HepG2 (cell line): ENCODE data around the gene SPOP. TPM values are rescaled to one million over a fixed set of nuclear protein-coding genes. Genes with fewer than 3 reads are reported as not detected.

Experiments
- ARNTL ChIP-seq: sonication (generic); formaldehyde crosslinking; IDR thresholded peaks from 2 replicates; pipeline ENCODE4 v1.4.0; 2020; ENCODE audit warnings: mild to moderate bottlenecking, missing genetic modification reagents
- BHLHE40 ChIP-seq: IDR thresholded peaks from 2 replicates; pipeline ENCODE4 v1.6.1; 2011; ENCODE audit warnings: low read length, improper control_type of control experiment
- GZF1 ChIP-seq: sonication (generic); formaldehyde crosslinking; IDR thresholded peaks from 2 replicates; pipeline ENCODE4 v1.5.1; 2020; ENCODE audit warnings: mild to moderate bottlenecking, missing genetic modification reagents
- HNF4A ChIP-seq: sonication (generic); formaldehyde crosslinking; IDR thresholded peaks from 2 replicates; pipeline ENCODE4 v1.4.0; 2020; ENCODE audit warnings: missing genetic modification reagents
- HOXA9 ChIP-seq: sonication (generic); formaldehyde crosslinking; IDR thresholded peaks from 2 replicates; pipeline ENCODE4 v1.8.1; 2022; ENCODE audit warnings: missing genetic modification reagents, mild to moderate bottlenecking, moderate library complexity, borderline replicate concordance
- NAIF1 ChIP-seq: sonication (generic); formaldehyde crosslinking; IDR thresholded peaks from 2 replicates; pipeline ENCODE4 v1.5.0; 2020; ENCODE audit warnings: mild to moderate bottlenecking, missing genetic modification reagents, borderline replicate concordance
- NPAS2 ChIP-seq: sonication (generic); formaldehyde crosslinking; IDR thresholded peaks from 2 replicates; pipeline ENCODE4 v1.8.0; 2022; ENCODE audit warnings: mild to moderate bottlenecking, missing genetic modification reagents, borderline replicate concordance
- RCOR2 ChIP-seq: IDR thresholded peaks from 2 replicates; pipeline ENCODE4 v1.6.1; 2016; ENCODE audit warnings: missing biosample characterization, missing genetic modification reagents
- TARDBP ChIP-seq: sonication (generic); formaldehyde crosslinking; IDR thresholded peaks from 2 replicates; pipeline ENCODE4 v1.8.0; 2022; ENCODE audit warnings: mild to moderate bottlenecking, missing genetic modification reagents
- THAP11 ChIP-seq: IDR thresholded peaks from 2 replicates; pipeline ENCODE4 v1.6.1; 2016; ENCODE audit warnings: missing biosample characterization, missing genetic modification reagents
- ZNF616 ChIP-seq: sonication (generic); formaldehyde crosslinking; IDR thresholded peaks from 2 replicates; pipeline ENCODE4 v1.5.0; 2020; ENCODE audit warnings: low read depth, mild to moderate bottlenecking, missing genetic modification reagents
- ZNF782 ChIP-seq: sonication (generic); formaldehyde crosslinking; IDR thresholded peaks from 2 replicates; pipeline ENCODE4 v1.4.0; 2020; ENCODE audit warnings: missing genetic modification reagents, mild to moderate bottlenecking, borderline replicate concordance
- ZNF83 ChIP-seq: sonication (generic); formaldehyde crosslinking; IDR thresholded peaks from 2 replicates; pipeline ENCODE4 v1.4.0; 2020; ENCODE audit warnings: missing genetic modification reagents, mild to moderate bottlenecking, borderline replicate concordance
- polyA plus RNA-seq, 8 experiments: library from polyadenylated mRNA; depleted of rRNA in 3 of 8; stranded (reverse) in 7 of 8; unstranded in 1 of 8; fragments of >200 nt; fragmentation: Illumina TruSeq in 4 of 8; extraction: Trizol in 4 of 8; gene quantifications; 2 replicates each; pipeline versions ENCODE4 v1.2.1 to v1.2.3, GENCODE V29; 2011 to 2016; ENCODE audit warnings: low read depth in 4 of 8, missing spikeins in 1 of 8, mixed read lengths in 1 of 8; ENCODE audit not compliant: insufficient read depth in 1 of 8
- total RNA-seq, 5 experiments: library from RNA; depleted of rRNA; stranded (reverse); fragments of >200 nt; fragmentation: Illumina TruSeq; extraction: Trizol; gene quantifications; 2 replicates each; pipeline ENCODE4 v1.2.3, GENCODE V29; 2016; ENCODE audit warnings: low read depth in 1 of 5
- TF ChIP-seq, protein P1 (sequence below): sonication (generic); formaldehyde crosslinking; conservative IDR thresholded peaks from 2 replicates; pipeline ENCODE4 v1.8.1; 2023; ENCODE audit warnings: missing genetic modification reagents
- TF ChIP-seq, protein P2 (sequence below): sonication (generic); formaldehyde crosslinking; IDR thresholded peaks from 2 replicates; pipeline ENCODE4 v1.4.0; 2020; ENCODE audit warnings: missing genetic modification reagents, mild to moderate bottlenecking, borderline replicate concordance
- TF ChIP-seq, protein P3 (sequence below): sonication (generic); formaldehyde crosslinking; IDR thresholded peaks from 2 replicates; pipeline ENCODE4 v1.4.0; 2020; ENCODE audit warnings: missing genetic modification reagents
- TF ChIP-seq, protein P4 (sequence below): sonication (generic); formaldehyde crosslinking; IDR thresholded peaks from 2 replicates; pipeline ENCODE4 v1.4.0; 2020; ENCODE audit warnings: missing genetic modification reagents
- TF ChIP-seq, protein P5 (sequence below): sonication (generic); formaldehyde crosslinking; IDR thresholded peaks from 2 replicates; pipeline ENCODE4 v1.5.1; 2020; ENCODE audit warnings: missing genetic modification reagents, mild to moderate bottlenecking, borderline replicate concordance

The SPOP gene
- total and polyA plus RNA-seq, 2 of the 13 experiments (the other 11 are each of a cell fraction or from before 2014, with no cell fraction given), result 52.8 to 60.8 TPM

DNA sequence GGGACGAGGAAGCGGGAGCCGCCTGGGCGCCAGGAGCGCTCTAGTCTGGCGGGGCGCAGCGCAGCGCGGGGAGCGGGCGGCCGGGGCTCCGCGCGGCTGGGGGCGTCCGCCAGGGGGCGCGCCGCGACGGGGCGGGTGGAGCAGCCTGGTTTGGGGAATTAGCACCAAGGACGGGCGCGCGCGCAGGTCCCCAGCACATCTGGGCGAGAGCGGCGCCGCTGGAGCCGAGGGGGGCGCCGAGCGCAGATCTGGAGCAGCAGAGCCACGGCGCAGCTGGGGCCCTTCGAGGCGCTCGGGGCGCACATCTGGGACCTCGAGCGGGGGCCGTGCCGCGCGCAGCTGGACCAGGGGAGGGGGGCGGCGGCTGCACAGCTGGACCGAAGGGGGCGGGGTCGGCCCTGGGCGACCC, 102.2 kb downstream of the SPOP start, which contains the start of gene NXPH3 (continued):
- TF ChIP-seq ZNF83 (CRISPR knock-in tag), result no peak
- TF ChIP-seq TARDBP, result no peak
- TF ChIP-seq, protein P1, sequence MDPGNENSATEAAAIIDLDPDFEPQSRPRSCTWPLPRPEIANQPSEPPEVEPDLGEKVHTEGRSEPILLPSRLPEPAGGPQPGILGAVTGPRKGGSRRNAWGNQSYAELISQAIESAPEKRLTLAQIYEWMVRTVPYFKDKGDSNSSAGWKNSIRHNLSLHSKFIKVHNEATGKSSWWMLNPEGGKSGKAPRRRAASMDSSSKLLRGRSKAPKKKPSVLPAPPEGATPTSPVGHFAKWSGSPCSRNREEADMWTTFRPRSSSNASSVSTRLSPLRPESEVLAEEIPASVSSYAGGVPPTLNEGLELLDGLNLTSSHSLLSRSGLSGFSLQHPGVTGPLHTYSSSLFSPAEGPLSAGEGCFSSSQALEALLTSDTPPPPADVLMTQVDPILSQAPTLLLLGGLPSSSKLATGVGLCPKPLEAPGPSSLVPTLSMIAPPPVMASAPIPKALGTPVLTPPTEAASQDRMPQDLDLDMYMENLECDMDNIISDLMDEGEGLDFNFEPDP (CRISPR knock-in tag), result no peak
- no peak for TF ChIP-seq HOXA9 (CRISPR knock-in tag)
- no peak for TF ChIP-seq HNF4A
- no peak for TF ChIP-seq GZF1 (CRISPR knock-in tag)
- TF ChIP-seq ZNF616 (CRISPR knock-in tag), result peak; percentile 78; the same call in 1 of the 2 replicates
- TF ChIP-seq ARNTL (CRISPR knock-in tag), result no peak
- no peak for TF ChIP-seq BHLHE40
- TF ChIP-seq THAP11, result no peak
- TF ChIP-seq, protein P2, sequence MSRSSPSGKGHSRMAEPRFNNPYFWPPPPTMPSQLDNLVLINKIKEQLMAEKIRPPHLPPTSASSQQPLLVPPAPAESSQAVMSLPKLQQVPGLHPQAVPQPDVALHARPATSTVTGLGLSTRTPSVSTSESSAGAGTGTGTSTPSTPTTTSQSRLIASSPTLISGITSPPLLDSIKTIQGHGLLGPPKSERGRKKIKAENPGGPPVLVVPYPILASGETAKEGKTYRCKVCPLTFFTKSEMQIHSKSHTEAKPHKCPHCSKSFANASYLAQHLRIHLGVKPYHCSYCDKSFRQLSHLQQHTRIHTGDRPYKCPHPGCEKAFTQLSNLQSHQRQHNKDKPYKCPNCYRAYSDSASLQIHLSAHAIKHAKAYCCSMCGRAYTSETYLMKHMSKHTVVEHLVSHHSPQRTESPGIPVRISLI, result no peak
- no peak for TF ChIP-seq RCOR2 (CRISPR knock-in tag)
- TF ChIP-seq, protein P3, sequence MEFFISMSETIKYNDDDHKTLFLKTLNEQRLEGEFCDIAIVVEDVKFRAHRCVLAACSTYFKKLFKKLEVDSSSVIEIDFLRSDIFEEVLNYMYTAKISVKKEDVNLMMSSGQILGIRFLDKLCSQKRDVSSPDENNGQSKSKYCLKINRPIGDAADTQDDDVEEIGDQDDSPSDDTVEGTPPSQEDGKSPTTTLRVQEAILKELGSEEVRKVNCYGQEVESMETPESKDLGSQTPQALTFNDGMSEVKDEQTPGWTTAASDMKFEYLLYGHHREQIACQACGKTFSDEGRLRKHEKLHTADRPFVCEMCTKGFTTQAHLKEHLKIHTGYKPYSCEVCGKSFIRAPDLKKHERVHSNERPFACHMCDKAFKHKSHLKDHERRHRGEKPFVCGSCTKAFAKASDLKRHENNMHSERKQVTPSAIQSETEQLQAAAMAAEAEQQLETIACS (CRISPR knock-in tag), result peak; percentile 80
- TF ChIP-seq, protein P4, sequence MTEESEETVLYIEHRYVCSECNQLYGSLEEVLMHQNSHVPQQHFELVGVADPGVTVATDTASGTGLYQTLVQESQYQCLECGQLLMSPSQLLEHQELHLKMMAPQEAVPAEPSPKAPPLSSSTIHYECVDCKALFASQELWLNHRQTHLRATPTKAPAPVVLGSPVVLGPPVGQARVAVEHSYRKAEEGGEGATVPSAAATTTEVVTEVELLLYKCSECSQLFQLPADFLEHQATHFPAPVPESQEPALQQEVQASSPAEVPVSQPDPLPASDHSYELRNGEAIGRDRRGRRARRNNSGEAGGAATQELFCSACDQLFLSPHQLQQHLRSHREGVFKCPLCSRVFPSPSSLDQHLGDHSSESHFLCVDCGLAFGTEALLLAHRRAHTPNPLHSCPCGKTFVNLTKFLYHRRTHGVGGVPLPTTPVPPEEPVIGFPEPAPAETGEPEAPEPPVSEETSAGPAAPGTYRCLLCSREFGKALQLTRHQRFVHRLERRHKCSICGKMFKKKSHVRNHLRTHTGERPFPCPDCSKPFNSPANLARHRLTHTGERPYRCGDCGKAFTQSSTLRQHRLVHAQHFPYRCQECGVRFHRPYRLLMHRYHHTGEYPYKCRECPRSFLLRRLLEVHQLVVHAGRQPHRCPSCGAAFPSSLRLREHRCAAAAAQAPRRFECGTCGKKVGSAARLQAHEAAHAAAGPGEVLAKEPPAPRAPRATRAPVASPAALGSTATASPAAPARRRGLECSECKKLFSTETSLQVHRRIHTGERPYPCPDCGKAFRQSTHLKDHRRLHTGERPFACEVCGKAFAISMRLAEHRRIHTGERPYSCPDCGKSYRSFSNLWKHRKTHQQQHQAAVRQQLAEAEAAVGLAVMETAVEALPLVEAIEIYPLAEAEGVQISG (CRISPR knock-in tag), result peak; percentile 92
- no peak for TF ChIP-seq NPAS2 (CRISPR knock-in tag)
- TF ChIP-seq, protein P5, sequence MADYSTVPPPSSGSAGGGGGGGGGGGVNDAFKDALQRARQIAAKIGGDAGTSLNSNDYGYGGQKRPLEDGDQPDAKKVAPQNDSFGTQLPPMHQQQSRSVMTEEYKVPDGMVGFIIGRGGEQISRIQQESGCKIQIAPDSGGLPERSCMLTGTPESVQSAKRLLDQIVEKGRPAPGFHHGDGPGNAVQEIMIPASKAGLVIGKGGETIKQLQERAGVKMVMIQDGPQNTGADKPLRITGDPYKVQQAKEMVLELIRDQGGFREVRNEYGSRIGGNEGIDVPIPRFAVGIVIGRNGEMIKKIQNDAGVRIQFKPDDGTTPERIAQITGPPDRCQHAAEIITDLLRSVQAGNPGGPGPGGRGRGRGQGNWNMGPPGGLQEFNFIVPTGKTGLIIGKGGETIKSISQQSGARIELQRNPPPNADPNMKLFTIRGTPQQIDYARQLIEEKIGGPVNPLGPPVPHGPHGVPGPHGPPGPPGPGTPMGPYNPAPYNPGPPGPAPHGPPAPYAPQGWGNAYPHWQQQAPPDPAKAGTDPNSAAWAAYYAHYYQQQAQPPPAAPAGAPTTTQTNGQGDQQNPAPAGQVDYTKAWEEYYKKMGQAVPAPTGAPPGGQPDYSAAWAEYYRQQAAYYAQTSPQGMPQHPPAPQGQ (CRISPR knock-in tag), result no peak
- TF ChIP-seq ZNF782, result no peak
- TF ChIP-seq NAIF1 (CRISPR knock-in tag), result no peak
